ENCODE data around the gene AGAP1.

AGAP1 gene

GRCh38 chr2:235553696-235554100, 59.9 kb downstream of the AGAP1 start:
- DNase-seq, result no peak
- TF ChIP-seq, protein P1, sequence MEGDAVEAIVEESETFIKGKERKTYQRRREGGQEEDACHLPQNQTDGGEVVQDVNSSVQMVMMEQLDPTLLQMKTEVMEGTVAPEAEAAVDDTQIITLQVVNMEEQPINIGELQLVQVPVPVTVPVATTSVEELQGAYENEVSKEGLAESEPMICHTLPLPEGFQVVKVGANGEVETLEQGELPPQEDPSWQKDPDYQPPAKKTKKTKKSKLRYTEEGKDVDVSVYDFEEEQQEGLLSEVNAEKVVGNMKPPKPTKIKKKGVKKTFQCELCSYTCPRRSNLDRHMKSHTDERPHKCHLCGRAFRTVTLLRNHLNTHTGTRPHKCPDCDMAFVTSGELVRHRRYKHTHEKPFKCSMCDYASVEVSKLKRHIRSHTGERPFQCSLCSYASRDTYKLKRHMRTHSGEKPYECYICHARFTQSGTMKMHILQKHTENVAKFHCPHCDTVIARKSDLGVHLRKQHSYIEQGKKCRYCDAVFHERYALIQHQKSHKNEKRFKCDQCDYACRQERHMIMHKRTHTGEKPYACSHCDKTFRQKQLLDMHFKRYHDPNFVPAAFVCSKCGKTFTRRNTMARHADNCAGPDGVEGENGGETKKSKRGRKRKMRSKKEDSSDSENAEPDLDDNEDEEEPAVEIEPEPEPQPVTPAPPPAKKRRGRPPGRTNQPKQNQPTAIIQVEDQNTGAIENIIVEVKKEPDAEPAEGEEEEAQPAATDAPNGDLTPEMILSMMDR (IDR thresholded peaks at IDR 0.05; ENCODE audit: low read depth, low read length, missing control alignments), result no peak
- H3K27ac ChIP-seq, result no peak overlapping the region
- no peaks in the 10 kb centered on the region for H3K36me3 ChIP-seq (replicated peaks)
- H3K27me3 ChIP-seq (replicated peaks), result no peaks in the 10 kb centered on the region
- no peak overlapping the region for H3K4me3 ChIP-seq (ENCODE audit: low read depth, low read length)
- in situ Hi-C loops (cut with HindIII; ENCODE audit: low pct_ligation_motif_present, low sequenced_read_pairs), result no loop called here

- TF ChIP-seq, protein P1 (IDR thresholded peaks at IDR 0.05; ENCODE audit: low read depth, low read length, missing control alignments), result no peak
- DNase-seq, result no peak
- Histone ChIP-seq H3K36me3 (replicated peaks) (no peaks in the 10 kb centered on the region), H3K4me3 (ENCODE audit: low read depth, low read length) (no peak overlapping the region), H3K27me3 (replicated peaks) (no peaks in the 10 kb centered on the region), H3K27ac (no peak overlapping the region)
- in situ Hi-C loops (cut with HindIII; ENCODE audit: low pct_ligation_motif_present, low sequenced_read_pairs), result no loop called here
Observed at GRCh38 chr2:235554385-235554784, 60.5 kb downstream of the AGAP1 start.

DNA sequence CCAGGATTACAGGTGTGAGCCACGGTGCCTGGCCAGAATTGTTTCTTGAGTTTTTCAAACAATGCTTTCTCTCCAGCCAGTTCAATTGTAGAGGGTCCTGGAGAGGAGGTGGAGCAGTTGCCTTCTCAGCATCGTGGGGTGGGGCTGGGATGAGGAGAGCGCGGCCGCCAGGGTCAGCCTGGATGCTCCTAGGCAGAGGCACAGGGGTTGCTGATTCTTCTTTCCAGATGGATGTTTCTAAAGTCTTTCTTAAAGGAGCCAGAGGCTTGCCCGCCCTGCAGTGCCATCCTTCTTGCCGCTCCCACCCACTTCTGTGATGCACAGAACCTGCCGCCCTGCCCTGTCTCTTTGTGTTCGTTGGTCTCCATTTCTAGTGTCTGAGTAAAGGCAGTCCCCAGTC, 61.1 kb downstream of the AGAP1 start:
- Histone ChIP-seq H3K36me3 (replicated peaks) (no peaks in the 10 kb centered on the region), H3K27me3 (replicated peaks) (no peaks in the 10 kb centered on the region), H3K4me3 (ENCODE audit: low read depth, low read length) (no peak overlapping the region), H3K27ac (no peak overlapping the region)
- DNase-seq, result no peak
- in situ Hi-C loops (cut with HindIII; ENCODE audit: low pct_ligation_motif_present, low sequenced_read_pairs), result no loop called here
- TF ChIP-seq, protein P1 (IDR thresholded peaks at IDR 0.05; ENCODE audit: low read depth, low read length, missing control alignments), result no peak

DNA sequence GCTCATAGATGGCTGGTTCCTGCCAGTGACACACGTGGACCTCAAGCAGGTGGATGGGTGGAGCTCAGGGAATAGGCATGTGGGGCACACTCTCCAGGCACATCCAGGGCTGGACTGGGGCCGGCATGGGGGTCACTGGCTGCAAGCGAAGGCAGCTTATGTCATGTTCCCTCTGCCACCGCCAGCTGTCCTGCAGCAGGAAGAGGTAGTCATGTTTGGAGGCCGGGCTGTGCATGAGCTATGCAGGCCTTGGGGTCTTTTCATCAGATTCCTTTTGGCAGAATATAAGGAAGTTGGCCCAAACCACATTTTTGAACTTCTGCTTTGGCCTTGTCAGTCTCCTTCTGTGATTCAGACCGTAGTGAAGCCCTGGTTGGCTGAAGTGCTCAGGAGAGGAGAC, 61.5 kb downstream of the AGAP1 start:
- H3K27me3 ChIP-seq (replicated peaks), result no peaks in the 10 kb centered on the region
- no peaks in the 10 kb centered on the region for H3K36me3 ChIP-seq (replicated peaks)
- TF ChIP-seq, protein P1 (IDR thresholded peaks at IDR 0.05; ENCODE audit: low read depth, low read length, missing control alignments), result no peak
- in situ Hi-C loops (cut with HindIII; ENCODE audit: low pct_ligation_motif_present, low sequenced_read_pairs), result no loop called here
- H3K27ac ChIP-seq, result no peak overlapping the region
- H3K4me3 ChIP-seq (ENCODE audit: low read depth, low read length), result no peak overlapping the region
- DNase-seq, result no peak

- H3K27me3 ChIP-seq (replicated peaks), result no peaks in the 10 kb centered on the region
- TF ChIP-seq, protein P1 (IDR thresholded peaks at IDR 0.05; ENCODE audit: low read depth, low read length, missing control alignments), result no peak
- in situ Hi-C loops (cut with HindIII; ENCODE audit: low pct_ligation_motif_present, low sequenced_read_pairs), result no loop called here
Observed at GRCh38 chr2:235556086-235556485, 62.2 kb downstream of the AGAP1 start.

DNA sequence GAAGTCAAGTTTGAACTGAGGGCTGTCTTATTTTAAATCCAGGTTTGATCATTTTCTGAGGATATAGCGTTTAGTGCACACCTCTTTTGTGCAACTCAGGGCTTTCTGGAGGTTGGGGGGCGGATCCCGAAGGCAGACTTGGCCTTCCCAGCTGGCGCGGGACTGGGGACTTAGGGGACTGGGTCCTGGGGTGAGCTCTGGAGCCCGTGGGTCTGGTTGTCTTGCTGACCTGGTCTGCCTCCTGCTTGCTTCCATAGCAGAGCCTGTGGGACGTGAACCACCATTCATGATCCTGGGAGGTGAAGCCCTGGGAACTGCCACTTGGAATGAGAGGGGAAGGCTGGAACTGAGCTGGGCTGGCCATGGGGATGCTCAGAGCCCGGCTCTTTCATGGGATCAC, 63.1 kb downstream of the AGAP1 start:
- Histone ChIP-seq H3K4me3 (ENCODE audit: low read depth, low read length) (no peak overlapping the region), H3K27me3 (replicated peaks) (no peaks in the 10 kb centered on the region), H3K36me3 (replicated peaks) (no peaks in the 10 kb centered on the region), H3K27ac (no peak overlapping the region)
- TF ChIP-seq, protein P1 (IDR thresholded peaks at IDR 0.05; ENCODE audit: low read depth, low read length, missing control alignments), result no peak
- no peak for DNase-seq
- in situ Hi-C loops (cut with HindIII; ENCODE audit: low pct_ligation_motif_present, low sequenced_read_pairs), result no loop called here

More at GRCh38 chr2:235556086-235556485, 62.2 kb downstream of the AGAP1 start:
- no peak for DNase-seq
- Histone ChIP-seq H3K27ac (no peak overlapping the region), H3K4me3 (ENCODE audit: low read depth, low read length) (no peak overlapping the region), H3K36me3 (replicated peaks) (no peaks in the 10 kb centered on the region)

Data from brain microvascular endothelial cell (primary cell).